ENCODE data around the gene LRIG1. TPM values are rescaled to one million over a fixed set of nuclear protein-coding genes. Genes with fewer than 3 reads are reported as not detected.

The LRIG1 gene
- total and polyA plus RNA-seq, 2 of the 8 experiments (the other 6 are each of a cell fraction or from before 2014, with no cell fraction given) = 78.1 to 88.7 TPM

- TF ChIP-seq CHD7 (IDR thresholded peaks at IDR 0.05; ENCODE audit: insufficient replicate concordance, low read length) = no peak
Observed at GRCh38 chr3:66536791-66537190, 36.0 kb upstream of the LRIG1 start (continued).
